Mammary epithelial cell (primary cell): ENCODE measurements around the gene ROR1.

Experiments used
- CTCF ChIP-seq, 2 donors: IDR thresholded peaks in 1 of 2; conservative IDR thresholded peaks in 1 of 2; 2 replicates each; pipeline ENCODE4 v1.5.1; 2011 to 2012; ENCODE audit warnings: inconsistent platforms in 2 of 2, low read length in 2 of 2, mild to moderate bottlenecking in 2 of 2, control low read depth in 1 of 2, low read depth in 1 of 2; ENCODE audit not compliant: insufficient read depth in 1 of 2; ENCODE audit errors: extremely low read depth in 1 of 2
- EZH2 ChIP-seq: IDR thresholded peaks from 2 replicates; pipeline ENCODE4 v1.6.1; 2012; ENCODE audit warnings: low read length, inconsistent platforms, borderline replicate concordance

GRCh38 chr1:64182207-64182606 is 408.4 kb downstream of the ROR1 start:
- TF ChIP-seq CTCF (conservative IDR thresholded peaks at IDR 0.05 in 1 of 2, IDR thresholded peaks at IDR 0.05 in 1 of 2; ENCODE audit: extremely low read depth in 1 of 2, insufficient read depth in 1 of 2, low read depth in 1 of 2, low read length in 2 of 2) (no peak), EZH2 (no peak)
